ENCODE measurements around the gene HIBCH. TPM values are rescaled to one million over a fixed set of nuclear protein-coding genes. Genes with fewer than 3 reads are reported as not detected.

HIBCH gene
- total and polyA plus RNA-seq, 2 experiments from 2014 or later, result 25.7 to 42.3 TPM

DNA sequence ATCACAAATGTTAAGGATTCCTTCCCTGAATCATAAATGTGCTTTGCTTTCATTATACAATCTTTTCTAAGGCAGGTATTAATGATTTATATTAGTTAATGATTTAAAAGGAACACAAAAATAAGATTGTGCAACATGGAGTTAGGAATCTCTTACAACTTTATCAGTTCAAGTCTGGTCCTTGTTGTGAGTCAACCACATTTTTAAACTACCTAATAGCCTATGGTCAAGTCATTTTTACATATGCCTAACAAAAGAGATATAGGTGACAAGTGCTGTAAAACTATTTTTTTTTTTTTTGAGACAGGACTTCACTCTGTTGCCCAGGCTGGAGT is 15.6 kb upstream of the HIBCH start:
- Histone ChIP-seq H2AFZ (no peak overlapping the region), H3K9me2 (ENCODE audit: insufficient read depth) (no peaks in the 10 kb centered on the region), H4K20me1 (replicated peaks; ENCODE audit: insufficient read depth) (no peaks in the 10 kb centered on the region), H3K27ac (ENCODE audit: low read depth) (no peak overlapping the region), H3K36me3 (ENCODE audit: insufficient read depth) (no peaks in the 10 kb centered on the region), H3K27me3 (ENCODE audit: insufficient read depth) (no peaks in the 10 kb centered on the region), H3F3A (replicated peaks; ENCODE audit: low read depth) (no peaks in the 10 kb centered on the region), H3K79me2 (replicated peaks; ENCODE audit: insufficient read depth) (no peaks in the 10 kb centered on the region), H3K4me1 (ENCODE audit: insufficient read depth) (no peaks in the 10 kb centered on the region), H3K4me2 (no peak overlapping the region), H3K4me3 (no peak overlapping the region)
- TF ChIP-seq, protein P1, sequence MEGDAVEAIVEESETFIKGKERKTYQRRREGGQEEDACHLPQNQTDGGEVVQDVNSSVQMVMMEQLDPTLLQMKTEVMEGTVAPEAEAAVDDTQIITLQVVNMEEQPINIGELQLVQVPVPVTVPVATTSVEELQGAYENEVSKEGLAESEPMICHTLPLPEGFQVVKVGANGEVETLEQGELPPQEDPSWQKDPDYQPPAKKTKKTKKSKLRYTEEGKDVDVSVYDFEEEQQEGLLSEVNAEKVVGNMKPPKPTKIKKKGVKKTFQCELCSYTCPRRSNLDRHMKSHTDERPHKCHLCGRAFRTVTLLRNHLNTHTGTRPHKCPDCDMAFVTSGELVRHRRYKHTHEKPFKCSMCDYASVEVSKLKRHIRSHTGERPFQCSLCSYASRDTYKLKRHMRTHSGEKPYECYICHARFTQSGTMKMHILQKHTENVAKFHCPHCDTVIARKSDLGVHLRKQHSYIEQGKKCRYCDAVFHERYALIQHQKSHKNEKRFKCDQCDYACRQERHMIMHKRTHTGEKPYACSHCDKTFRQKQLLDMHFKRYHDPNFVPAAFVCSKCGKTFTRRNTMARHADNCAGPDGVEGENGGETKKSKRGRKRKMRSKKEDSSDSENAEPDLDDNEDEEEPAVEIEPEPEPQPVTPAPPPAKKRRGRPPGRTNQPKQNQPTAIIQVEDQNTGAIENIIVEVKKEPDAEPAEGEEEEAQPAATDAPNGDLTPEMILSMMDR (conservative IDR thresholded peaks at IDR 0.05; ENCODE audit: low read depth in 2 of 2), result no peak
- TF ChIP-seq EZH2phosphoT487 (IDR thresholded peaks at IDR 0.05; ENCODE audit: unreplicated experiment) (no peak), EZH2 (IDR thresholded peaks at IDR 0.05; ENCODE audit: low read depth, unreplicated experiment) (no peak), STAT1 (IDR thresholded peaks at IDR 0.05; ENCODE audit: unreplicated experiment) (no peak)
- TF ChIP-seq, protein P2, sequence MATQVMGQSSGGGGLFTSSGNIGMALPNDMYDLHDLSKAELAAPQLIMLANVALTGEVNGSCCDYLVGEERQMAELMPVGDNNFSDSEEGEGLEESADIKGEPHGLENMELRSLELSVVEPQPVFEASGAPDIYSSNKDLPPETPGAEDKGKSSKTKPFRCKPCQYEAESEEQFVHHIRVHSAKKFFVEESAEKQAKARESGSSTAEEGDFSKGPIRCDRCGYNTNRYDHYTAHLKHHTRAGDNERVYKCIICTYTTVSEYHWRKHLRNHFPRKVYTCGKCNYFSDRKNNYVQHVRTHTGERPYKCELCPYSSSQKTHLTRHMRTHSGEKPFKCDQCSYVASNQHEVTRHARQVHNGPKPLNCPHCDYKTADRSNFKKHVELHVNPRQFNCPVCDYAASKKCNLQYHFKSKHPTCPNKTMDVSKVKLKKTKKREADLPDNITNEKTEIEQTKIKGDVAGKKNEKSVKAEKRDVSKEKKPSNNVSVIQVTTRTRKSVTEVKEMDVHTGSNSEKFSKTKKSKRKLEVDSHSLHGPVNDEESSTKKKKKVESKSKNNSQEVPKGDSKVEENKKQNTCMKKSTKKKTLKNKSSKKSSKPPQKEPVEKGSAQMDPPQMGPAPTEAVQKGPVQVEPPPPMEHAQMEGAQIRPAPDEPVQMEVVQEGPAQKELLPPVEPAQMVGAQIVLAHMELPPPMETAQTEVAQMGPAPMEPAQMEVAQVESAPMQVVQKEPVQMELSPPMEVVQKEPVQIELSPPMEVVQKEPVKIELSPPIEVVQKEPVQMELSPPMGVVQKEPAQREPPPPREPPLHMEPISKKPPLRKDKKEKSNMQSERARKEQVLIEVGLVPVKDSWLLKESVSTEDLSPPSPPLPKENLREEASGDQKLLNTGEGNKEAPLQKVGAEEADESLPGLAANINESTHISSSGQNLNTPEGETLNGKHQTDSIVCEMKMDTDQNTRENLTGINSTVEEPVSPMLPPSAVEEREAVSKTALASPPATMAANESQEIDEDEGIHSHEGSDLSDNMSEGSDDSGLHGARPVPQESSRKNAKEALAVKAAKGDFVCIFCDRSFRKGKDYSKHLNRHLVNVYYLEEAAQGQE (IDR thresholded peaks at IDR 0.05; ENCODE audit: unreplicated experiment), result no peak
- TF ChIP-seq, protein P3, sequence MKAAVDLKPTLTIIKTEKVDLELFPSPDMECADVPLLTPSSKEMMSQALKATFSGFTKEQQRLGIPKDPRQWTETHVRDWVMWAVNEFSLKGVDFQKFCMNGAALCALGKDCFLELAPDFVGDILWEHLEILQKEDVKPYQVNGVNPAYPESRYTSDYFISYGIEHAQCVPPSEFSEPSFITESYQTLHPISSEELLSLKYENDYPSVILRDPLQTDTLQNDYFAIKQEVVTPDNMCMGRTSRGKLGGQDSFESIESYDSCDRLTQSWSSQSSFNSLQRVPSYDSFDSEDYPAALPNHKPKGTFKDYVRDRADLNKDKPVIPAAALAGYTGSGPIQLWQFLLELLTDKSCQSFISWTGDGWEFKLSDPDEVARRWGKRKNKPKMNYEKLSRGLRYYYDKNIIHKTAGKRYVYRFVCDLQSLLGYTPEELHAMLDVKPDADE (IDR thresholded peaks at IDR 0.05), result no peak
- H3K4me1 Mint-ChIP-seq, result peaks cover under 1% of the 10 kb centered on the region; the same call in 2 of the 3 replicates
- no peaks in the 10 kb centered on the region for H3K36me3 Mint-ChIP-seq (ENCODE audit: low read depth)
- H3K4me3 Mint-ChIP-seq, result no peak overlapping the region
- DNase-seq (ENCODE audit: low spot score) (no peak), ATAC-seq (no peak)
- H3K9me3 Mint-ChIP-seq, result no peaks in the 10 kb centered on the region
- H3K27me3 Mint-ChIP-seq (ENCODE audit: insufficient read depth, low read depth, poor library complexity), result no peaks in the 10 kb centered on the region
- H3K27ac Mint-ChIP-seq, result no peak overlapping the region

DNA sequence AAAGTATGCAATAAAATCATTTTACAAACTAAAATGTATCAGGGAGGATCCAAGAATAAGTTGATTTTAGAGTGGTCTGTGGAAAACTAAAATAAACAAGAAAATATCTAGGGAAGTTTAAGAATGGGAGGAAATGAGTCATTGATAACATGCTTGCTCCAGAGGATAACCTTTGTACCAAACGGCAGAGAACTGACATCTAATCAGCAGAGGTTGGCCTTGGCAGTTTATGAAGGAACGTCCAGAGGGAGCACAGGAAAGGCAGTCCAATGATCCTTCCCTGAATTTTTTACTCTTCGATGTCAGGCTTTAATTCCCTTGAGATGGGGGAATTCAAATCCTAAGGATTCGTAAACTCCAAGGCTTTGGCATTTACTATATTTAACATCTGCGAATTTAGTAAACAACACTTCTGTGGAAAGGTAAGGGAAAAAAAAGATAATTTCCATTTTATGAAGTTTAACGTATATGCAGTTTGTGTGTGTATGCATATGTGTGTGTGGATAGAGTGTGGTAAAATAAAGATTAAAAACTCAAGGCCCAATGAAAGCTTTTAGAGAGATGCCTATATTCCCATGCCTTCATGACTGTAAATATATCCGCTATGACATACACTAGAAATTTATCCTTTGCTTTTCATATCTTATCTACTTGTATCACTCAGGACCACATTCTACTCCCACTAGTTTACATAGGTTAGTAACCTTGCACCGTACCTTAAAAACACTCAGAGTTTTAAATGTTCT is 15.0 kb upstream of the HIBCH start:
- no peaks in the 10 kb centered on the region for H3K79me2 ChIP-seq (replicated peaks; ENCODE audit: insufficient read depth)
- H3K9me2 ChIP-seq (ENCODE audit: insufficient read depth), result no peaks in the 10 kb centered on the region
- no peak overlapping the region for H3K27ac ChIP-seq (ENCODE audit: low read depth)
- no peaks in the 10 kb centered on the region for H3K36me3 ChIP-seq (ENCODE audit: insufficient read depth)
- no peaks in the 10 kb centered on the region for H3F3A ChIP-seq (replicated peaks; ENCODE audit: low read depth)
- H3K4me1 Mint-ChIP-seq, result no peaks in the 10 kb centered on the region
- no peaks in the 10 kb centered on the region for H3K9me3 Mint-ChIP-seq
- ATAC-seq (no peak), DNase-seq (ENCODE audit: low spot score) (no peak)
- no peak overlapping the region for H3K4me2 ChIP-seq
- H3K4me1 ChIP-seq (ENCODE audit: insufficient read depth), result no peaks in the 10 kb centered on the region
- H3K27me3 ChIP-seq (ENCODE audit: insufficient read depth), result no peaks in the 10 kb centered on the region
- no peaks in the 10 kb centered on the region for H3K36me3 Mint-ChIP-seq (ENCODE audit: low read depth)
- H3K4me3 Mint-ChIP-seq, result no peak overlapping the region
- H2AFZ ChIP-seq, result no peak overlapping the region
- no peaks in the 10 kb centered on the region for H3K27me3 Mint-ChIP-seq (ENCODE audit: insufficient read depth, low read depth, poor library complexity)
- no peak overlapping the region for H3K4me3 ChIP-seq
- no peaks in the 10 kb centered on the region for H4K20me1 ChIP-seq (replicated peaks; ENCODE audit: insufficient read depth)
- no peak overlapping the region; the same call in 1 of the 2 replicates for H3K27ac Mint-ChIP-seq
- TF ChIP-seq, protein P2 (IDR thresholded peaks at IDR 0.05; ENCODE audit: unreplicated experiment), result no peak
- TF ChIP-seq ZNF114 (CRISPR knock-in tag; IDR thresholded peaks at IDR 0.05), result no peak
- no peak for TF ChIP-seq NANOG (IDR thresholded peaks at IDR 0.05; ENCODE audit: borderline replicate concordance)
- TF ChIP-seq EZH2 (IDR thresholded peaks at IDR 0.05; ENCODE audit: low read depth, unreplicated experiment), result no peak
- TF ChIP-seq, protein P1 (conservative IDR thresholded peaks at IDR 0.05; ENCODE audit: low read depth in 2 of 2), result no peak
- TF ChIP-seq CREB1 (CRISPR knock-in tag; IDR thresholded peaks at IDR 0.05; ENCODE audit: low read depth), result no peak
